ENCODE results near the gene CYP2W1.
"Not testable (repeated sequence)": the region's sequence is repeated elsewhere in the genome, so short reads cannot be mapped to it uniquely, and the experiment has no call there.

CYP2W1 gene

GRCh38 chr7:997404-998395 lies 14.7 kb downstream of the CYP2W1 start:
- DNase-seq (ENCODE audit: low spot score) = no peak

GRCh38 chr7:999149-999879 lies 16.3 kb downstream of the CYP2W1 start:
- no peak for DNase-seq (ENCODE audit: low spot score)

- no peak for DNase-seq (ENCODE audit: low spot score)
Measured at GRCh38 chr7:999941-1000935, 17.3 kb downstream of the CYP2W1 start.

DNA sequence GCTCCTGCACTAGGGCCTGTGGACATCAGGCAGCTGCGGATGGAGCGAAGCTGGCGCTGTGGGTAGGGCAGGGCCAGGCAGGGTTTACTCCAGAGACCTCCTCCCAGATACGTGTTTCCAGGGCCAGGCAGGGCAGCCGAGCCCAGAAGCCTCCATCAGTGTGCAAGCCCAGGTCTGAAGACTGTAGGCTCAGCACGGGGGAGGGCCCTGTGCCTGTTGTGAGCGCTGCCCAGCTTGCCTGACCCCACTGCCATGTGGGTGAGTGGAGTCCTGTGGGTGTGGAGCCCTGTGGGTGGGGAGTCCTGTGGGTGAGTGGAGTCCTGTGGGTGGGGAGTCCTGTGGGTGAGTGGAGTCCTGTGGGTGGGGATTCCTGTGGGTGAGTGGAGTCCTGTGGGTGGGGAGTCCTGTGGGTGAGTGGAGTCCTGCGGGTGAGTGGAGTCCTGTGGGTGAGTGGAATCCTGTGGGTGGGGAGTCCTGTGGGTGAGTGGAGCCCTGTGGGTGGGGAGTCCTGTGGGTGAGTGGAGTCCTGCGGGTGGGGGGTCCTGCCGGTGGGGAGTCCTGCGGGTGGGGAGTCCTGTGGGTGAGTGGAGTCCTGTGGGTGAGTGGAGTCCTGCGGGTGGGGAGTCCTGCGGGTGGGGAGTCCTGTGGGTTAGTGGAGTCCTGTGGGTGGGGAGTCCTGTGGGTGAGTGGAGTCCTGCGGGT lies 18.2 kb downstream of the CYP2W1 start:
- not testable (repeated sequence) for DNase-seq (ENCODE audit: low spot score)

DNA sequence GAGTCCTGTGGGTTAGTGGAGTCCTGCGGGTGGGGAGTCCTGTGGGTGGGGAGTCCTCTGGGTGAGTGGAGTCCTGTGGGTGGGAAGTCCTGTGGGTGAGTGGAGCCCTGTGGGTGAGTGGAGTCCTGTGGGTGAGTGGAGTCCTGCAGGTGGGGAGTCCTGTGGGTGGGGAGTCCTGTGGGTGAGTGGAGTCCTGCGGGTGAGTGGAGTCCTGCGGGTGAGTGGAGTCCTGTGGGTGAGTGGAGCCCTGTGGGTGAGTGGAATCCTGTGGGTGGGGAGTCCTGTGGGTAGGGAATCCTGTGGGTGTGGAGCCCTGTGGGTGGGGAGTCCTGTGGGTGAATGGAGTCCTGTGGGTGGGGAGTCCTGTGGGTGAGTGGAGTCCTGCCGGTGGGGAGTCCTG lies 19.0 kb downstream of the CYP2W1 start:
- not testable (repeated sequence) for DNase-seq (ENCODE audit: low spot score)

GRCh38 chr7:1002445-1002844 lies 19.5 kb downstream of the CYP2W1 start:
- not testable (repeated sequence) for DNase-seq (ENCODE audit: low spot score)

DNA sequence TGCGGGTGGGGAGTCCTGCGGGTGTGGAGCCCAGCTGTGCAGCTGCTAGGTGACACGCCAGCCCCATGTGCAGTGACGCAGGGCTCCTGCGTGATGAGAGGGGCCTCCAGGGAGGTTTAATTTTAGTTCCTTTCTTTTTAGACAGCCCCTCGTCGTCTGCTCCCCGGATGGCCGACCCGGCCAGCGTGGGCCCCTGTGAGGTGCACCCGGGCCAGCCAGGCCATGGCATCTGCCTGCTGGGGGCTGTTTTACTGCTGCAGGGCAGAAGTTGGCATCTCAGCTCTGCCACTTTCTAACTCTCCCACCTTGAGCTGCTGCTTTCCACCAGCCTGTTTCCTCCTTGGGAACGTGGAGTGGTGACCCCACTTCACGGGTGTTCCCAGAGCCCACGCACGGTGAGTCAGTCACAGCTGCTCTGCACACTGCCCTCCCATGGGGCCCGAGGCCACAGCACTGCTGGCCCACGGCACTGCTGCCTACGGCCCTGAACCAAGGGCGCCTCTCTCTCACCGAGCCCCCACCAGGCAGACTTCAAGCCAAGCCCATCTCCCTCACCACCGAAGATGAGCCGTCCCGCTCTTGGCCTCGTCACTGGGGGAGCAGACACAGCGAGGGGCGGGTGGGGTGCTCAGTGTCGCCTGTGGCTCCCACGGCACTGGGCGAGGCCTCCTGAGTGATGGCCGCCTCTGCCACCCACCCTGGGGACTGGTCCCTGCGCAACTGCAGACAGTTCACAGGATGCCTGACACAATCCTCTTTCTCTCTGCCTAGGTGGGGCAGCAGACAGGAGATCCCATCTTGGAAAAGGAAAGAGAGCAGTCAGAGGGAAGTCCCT lies 21.3 kb downstream of the CYP2W1 start:
- DNase-seq (ENCODE audit: low spot score) = no peak

- no peak for DNase-seq (ENCODE audit: low spot score)
Measured at GRCh38 chr7:1005303-1005702, 22.3 kb downstream of the CYP2W1 start.

DNA sequence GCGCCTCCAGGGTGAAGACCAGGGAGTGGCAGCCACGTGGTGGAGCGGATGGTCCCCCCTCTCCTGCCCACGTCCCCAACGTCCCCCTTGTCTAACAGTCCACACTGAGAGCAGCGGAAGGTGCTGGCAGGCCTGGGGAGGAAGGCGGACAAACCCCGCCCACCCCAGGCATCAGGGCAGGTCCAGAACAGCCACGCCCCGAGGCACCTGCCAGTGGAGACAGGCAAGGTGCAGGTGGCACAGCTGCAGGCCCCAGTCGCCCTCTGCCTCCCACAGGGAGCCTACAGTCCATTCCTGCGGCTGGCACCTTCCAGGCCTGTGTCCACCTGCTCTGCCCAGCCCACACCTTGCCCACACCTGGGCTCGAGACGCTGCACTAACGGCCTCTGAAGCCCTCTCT lies 24.9 kb downstream of the CYP2W1 start:
- DNase-seq (ENCODE audit: low spot score) = no peak

DNA sequence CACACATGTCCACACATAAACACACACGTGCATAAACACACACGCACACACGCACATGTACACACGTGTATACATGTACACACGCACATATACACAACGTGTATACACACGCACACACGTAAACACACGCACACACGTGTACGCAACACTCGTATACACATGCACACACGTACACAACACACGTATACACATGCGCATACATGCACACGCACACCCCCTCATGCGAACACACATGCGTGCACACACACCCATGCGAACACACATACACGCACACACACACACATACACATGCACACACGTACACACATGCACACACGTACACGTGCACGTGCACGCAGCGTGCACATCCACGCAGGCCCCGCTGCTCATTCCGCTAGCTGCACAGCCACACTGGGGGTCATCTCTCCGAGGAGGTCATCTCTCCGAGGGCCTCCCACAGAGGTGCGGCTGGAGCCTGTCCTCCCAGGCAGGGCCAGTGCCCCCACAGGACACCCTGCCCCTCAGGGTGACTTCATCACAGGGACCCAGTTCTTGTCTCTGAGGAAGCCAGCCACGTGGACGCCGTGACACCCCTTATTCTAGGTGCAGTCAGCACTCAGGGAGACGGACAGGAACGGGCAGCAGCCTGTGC lies 25.9 kb downstream of the CYP2W1 start:
- DNase-seq (ENCODE audit: low spot score) = no peak

DNA sequence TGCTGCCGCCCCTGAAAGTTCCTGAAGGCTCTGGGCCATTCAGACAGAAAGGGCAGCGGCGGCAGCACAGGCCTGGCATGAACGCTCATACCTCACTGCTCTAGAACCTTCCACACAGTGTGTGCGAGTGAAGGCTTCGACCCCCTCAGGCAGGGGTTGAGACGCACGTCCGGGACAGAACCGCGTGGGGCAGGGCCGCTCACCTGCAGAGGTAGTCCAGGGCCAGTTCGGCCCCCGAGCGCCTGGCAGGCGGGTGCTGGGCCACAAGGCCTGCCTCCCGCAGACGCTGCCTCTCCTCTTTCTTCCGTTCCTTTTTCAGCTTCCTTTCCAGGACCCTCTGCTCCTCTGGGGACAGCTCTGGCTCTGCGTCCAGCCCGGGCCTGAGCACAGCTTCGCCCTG lies 26.8 kb downstream of the CYP2W1 start:
- no peak for DNase-seq (ENCODE audit: low spot score)

DNA sequence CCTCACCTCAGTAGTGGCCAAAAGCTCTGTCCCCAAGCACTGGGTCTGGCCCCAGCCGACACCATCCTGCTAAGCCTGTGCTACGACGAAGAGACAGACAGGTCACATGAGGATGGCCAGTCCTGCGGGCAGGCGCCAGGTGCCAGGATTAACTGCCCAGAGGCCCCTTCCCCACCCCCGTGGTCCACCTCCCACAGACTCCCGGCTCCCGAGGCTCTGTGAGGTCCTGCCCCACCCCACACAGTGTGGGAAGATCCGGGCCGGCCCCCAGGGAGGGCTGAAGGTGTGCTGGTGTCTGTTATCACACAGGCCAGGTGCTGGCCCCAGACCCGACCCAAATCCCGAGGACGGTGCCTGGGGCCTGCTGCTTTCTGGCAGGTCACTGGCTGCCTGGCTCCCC lies 27.2 kb downstream of the CYP2W1 start:
- no peak for DNase-seq (ENCODE audit: low spot score)

GRCh38 chr7:1011297-1012003 lies 28.5 kb downstream of the CYP2W1 start:
- DNase-seq (ENCODE audit: low spot score) = no peak

- DNase-seq (ENCODE audit: low spot score) = no peak
Measured at GRCh38 chr7:1012004-1012715, 29.2 kb downstream of the CYP2W1 start.

GRCh38 chr7:1012716-1013095 lies 29.7 kb downstream of the CYP2W1 start:
- DNase-seq (ENCODE audit: low spot score) = no peak

GRCh38 chr7:1013581-1013980 lies 30.6 kb downstream of the CYP2W1 start:
- no peak for DNase-seq (ENCODE audit: low spot score)

DNA sequence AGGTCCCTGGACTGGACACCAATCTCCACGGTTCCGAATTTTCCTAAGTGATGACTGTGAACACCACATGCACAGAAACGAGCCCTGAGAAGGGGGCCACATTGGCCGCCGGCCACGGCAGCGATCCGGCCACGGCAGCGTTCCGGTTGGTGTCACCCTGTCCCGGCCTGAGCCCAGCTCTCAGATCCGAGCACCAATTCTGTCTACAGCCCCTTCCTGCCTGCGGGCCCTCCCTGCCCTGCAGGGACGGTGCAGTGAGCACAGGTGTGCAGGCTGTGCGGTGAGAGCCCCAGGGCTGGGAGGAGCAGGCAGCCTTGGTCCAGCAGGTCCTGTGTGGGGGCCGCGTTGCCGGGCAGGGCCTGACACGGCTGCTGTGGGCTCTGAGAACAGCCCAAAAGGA lies 31.7 kb downstream of the CYP2W1 start:
- no peak for DNase-seq (ENCODE audit: low spot score)
